GM13977 (cell line): ENCODE results near the gene TMTC1.

Experiments
- DNase-seq: peaks from one replicate; pipeline ENCODE4 v3.0.0; 2012; ENCODE audit warnings: low spot score
- in situ Hi-C: fragments of 300-500 bp; cut with MboI; formaldehyde crosslinking; loops from one replicate; pipeline ENCODE4 v1.12.0; 2022; ENCODE audit warnings: low sequenced_read_pairs, low pct_unique_long_range_greater_than_20kb, mixed read lengths, inconsistent platforms; ENCODE audit not compliant: unreplicated experiment
- TF ChIP-seq, protein P1 (sequence below): IDR thresholded peaks from 2 replicates; pipeline ENCODE4 v1.5.1; 2012; ENCODE audit warnings: mild to moderate bottlenecking, control low read depth; ENCODE audit not compliant: insufficient read depth; ENCODE audit errors: extremely low read depth, missing control alignments

Gene TMTC1

DNA sequence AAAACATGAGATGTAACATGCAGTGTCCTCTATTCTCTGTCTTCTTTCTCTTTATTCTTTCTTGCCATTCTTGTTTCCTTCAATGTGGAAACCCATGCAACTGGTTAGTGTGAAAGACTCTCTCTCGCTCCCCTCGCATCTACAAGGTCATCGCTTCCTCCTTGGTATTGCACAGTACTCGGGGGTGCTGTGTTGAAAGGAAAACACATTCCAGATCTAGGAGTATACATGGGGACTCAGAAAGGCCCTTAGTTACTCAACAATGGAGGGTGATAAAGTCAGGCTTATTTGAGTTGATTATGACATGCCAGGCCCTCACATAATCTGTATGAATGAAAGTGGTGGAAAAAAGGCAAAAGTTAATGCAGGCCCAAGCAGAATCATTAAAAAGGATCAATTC, 210.8 kb downstream of the TMTC1 start:
- in situ Hi-C loops, result loop anchor here (25.0 kb wide), 1 partner anchor 1239 kb away; no protein-coding TSS in a partner anchor
- DNase-seq, result no peak
- TF ChIP-seq, protein P1, sequence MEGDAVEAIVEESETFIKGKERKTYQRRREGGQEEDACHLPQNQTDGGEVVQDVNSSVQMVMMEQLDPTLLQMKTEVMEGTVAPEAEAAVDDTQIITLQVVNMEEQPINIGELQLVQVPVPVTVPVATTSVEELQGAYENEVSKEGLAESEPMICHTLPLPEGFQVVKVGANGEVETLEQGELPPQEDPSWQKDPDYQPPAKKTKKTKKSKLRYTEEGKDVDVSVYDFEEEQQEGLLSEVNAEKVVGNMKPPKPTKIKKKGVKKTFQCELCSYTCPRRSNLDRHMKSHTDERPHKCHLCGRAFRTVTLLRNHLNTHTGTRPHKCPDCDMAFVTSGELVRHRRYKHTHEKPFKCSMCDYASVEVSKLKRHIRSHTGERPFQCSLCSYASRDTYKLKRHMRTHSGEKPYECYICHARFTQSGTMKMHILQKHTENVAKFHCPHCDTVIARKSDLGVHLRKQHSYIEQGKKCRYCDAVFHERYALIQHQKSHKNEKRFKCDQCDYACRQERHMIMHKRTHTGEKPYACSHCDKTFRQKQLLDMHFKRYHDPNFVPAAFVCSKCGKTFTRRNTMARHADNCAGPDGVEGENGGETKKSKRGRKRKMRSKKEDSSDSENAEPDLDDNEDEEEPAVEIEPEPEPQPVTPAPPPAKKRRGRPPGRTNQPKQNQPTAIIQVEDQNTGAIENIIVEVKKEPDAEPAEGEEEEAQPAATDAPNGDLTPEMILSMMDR, result no peak

DNA sequence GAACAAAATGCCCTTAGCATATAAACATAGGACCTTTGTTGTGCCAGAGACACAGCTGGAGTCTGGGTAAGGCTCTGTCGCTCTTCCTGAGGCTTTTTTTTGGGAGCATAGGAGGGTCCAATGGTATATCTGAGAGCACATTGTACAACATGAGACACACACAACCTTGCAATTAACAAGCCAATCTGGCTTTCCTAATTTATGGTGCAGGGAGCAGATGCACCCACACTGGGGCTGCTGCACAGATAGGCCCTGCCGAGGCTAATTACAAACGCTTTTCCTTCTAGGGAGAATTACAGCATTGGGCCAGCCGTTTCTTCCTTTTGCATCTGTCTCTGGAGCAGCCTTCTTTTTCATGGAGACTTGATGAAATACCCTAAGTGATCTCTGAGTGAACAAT, 211.3 kb downstream of the TMTC1 start:
- DNase-seq, result no peak
- TF ChIP-seq, protein P1, result no peak
- in situ Hi-C loops, result loop anchor here (25.0 kb wide), 1 partner anchor 1240 kb away; no protein-coding TSS in a partner anchor

- DNase-seq, result no peak
- TF ChIP-seq, protein P1, result no peak
- in situ Hi-C loops, result loop anchor here (25.0 kb wide), 1 partner anchor 1243 kb away; no protein-coding TSS in a partner anchor
Observed at GRCh38 chr12:29569132-29569757, 214.5 kb downstream of the TMTC1 start.

DNA sequence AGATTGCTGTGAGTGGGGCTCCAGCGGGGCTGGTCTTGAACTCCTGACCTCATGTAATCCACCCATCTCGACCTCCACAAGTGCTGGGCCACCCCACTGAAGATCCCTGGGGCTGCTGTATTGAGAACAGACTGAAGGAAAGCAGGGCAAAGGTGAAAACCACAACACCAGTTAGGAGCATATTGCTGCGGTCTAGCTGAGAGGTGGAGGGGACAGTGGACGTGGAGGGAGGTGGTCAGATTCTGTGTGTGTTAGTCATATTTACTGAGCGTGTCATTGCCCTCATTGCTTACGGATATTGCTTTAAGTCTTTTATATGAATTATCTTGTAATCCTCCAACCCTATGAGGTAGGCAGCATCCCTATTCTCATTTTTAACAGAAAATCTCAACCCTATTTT, 217.3 kb downstream of the TMTC1 start:
- DNase-seq, result no peak
- in situ Hi-C loops, result loop anchor here (25.0 kb wide), 1 partner anchor 1246 kb away; no protein-coding TSS in a partner anchor
- TF ChIP-seq, protein P1, result no peak

DNA sequence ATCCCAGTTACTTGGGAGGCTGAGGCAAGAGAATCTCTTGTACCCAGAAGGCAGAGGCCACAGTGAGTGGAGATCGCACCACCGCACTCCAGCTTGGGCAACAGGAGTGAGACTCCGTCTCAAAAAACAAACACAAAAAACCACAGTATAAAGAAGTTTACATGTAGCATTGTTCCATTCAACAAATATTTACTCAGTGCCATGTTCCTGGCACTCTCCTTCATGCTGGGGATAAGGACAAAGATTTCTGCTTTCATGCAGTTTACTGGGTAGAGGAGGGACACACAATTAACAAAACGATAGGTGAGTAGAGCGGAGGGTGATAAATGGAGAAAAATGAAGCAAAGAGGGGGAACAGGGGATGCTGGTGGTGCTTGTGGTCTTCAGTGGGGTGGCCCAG, 218.0 kb downstream of the TMTC1 start:
- TF ChIP-seq, protein P1, result no peak
- no peak for DNase-seq
- in situ Hi-C loops, result loop anchor here (25.0 kb wide), 1 partner anchor 1247 kb away; no protein-coding TSS in a partner anchor

GRCh38 chr12:29564925-29565324, 218.8 kb downstream of the TMTC1 start:
- DNase-seq, result no peak
- TF ChIP-seq, protein P1, result no peak
- in situ Hi-C loops, result loop anchor here (25.0 kb wide), 1 partner anchor 1247 kb away; no protein-coding TSS in a partner anchor
